K562 (cell line): ENCODE measurements around the gene EVPL. TPM values are rescaled to one million over a fixed set of nuclear protein-coding genes. Genes with fewer than 3 reads are reported as not detected.

Experiments
- ATF6 ChIP-seq: sonication (generic); formaldehyde crosslinking; IDR thresholded peaks from 2 replicates; pipeline ENCODE4 v1.4.0; 2020; ENCODE audit warnings: mild to moderate bottlenecking, missing genetic modification reagents
- C11orf30 ChIP-seq: fragments of 450-650 bp; IDR thresholded peaks from 2 replicates; pipeline ENCODE4 v1.6.1; 2016; ENCODE audit warnings: low read depth, mild to moderate bottlenecking
- CBFA2T2 ChIP-seq: fragments of 450-650 bp; conservative IDR thresholded peaks from 2 replicates; pipeline ENCODE4 v1.6.1; 2017; ENCODE audit warnings: mild to moderate bottlenecking
- CBFA2T3 ChIP-seq: fragments of 450-650 bp; IDR thresholded peaks from 2 replicates; pipeline ENCODE4 v1.6.1; 2017
- ESRRB ChIP-seq: fragments of 250-450 bp; sonication (Bioruptor Pico); IDR thresholded peaks from 2 replicates; pipeline ENCODE4 v1.5.0; 2020; ENCODE audit warnings: mild to moderate bottlenecking, moderate library complexity, borderline replicate concordance
- GTF3C2 ChIP-seq: IDR thresholded peaks from 3 replicates; pipeline ENCODE4 v1.6.1; 2011; ENCODE audit warnings: borderline replicate concordance, mild to moderate bottlenecking, moderate library complexity; ENCODE audit not compliant: insufficient read length; ENCODE audit errors: extremely low read depth
- NCOR1 ChIP-seq: fragments of 450-650 bp; IDR thresholded peaks from 2 replicates; pipeline ENCODE4 v1.6.1; 2016; ENCODE audit warnings: mild to moderate bottlenecking, moderate library complexity
- PKNOX1 ChIP-seq: fragments of 450-650 bp; IDR thresholded peaks from 2 replicates; pipeline ENCODE4 v1.6.1; 2016
- POU5F1 ChIP-seq: fragments of 150-350 bp; IDR thresholded peaks from 2 replicates; pipeline ENCODE4 v1.6.1; 2014; ENCODE audit warnings: borderline replicate concordance, low read length, low read depth, mild to moderate bottlenecking; ENCODE audit not compliant: partially characterized antibody
- RBM15 ChIP-seq: fragments of 200-400 bp; formaldehyde crosslinking; IDR thresholded peaks from 2 replicates; pipeline ENCODE4 v1.6.1; 2018; ENCODE audit warnings: mild to moderate bottlenecking, low read length, moderate library complexity; ENCODE audit not compliant: insufficient read depth
- RNF2 ChIP-seq: sonication (generic); IDR thresholded peaks from 2 replicates; pipeline ENCODE4 v1.6.1; 2016
- ZNF217 ChIP-seq: sonication (generic); formaldehyde crosslinking; IDR thresholded peaks from 2 replicates; pipeline ENCODE4 v1.8.0; 2022; ENCODE audit warnings: mild to moderate bottlenecking, missing genetic modification reagents
- ZNF253 ChIP-seq: fragments of 250-450 bp; sonication (Bioruptor Pico); conservative IDR thresholded peaks from 2 replicates; pipeline ENCODE4 v1.6.1; 2021; ENCODE audit warnings: mild to moderate bottlenecking
- ZNF699 ChIP-seq: fragments of 250-450 bp; sonication (Bioruptor Pico); IDR thresholded peaks from 2 replicates; pipeline ENCODE4 v1.8.0; 2021; ENCODE audit warnings: mild to moderate bottlenecking, moderate library complexity; ENCODE audit not compliant: insufficient replicate concordance
- polyA plus RNA-seq, 8 experiments: library from polyadenylated mRNA; depleted of rRNA in 4 of 8; stranded (reverse) in 5 of 8; unstranded in 3 of 8; fragments of >200 nt; fragmentation: Nextera tagmentation in 2 of 8; fragmentation: Illumina TruSeq in 1 of 8; extraction: Ambion mirVana in 2 of 8; extraction: Trizol in 1 of 8; gene quantifications; 2 replicates each; pipeline versions ENCODE4 v1.2.1 to v1.2.3, GENCODE V29; 2011 to 2014; ENCODE audit warnings: inconsistent platforms in 1 of 8, missing spikeins in 1 of 8
- total RNA-seq, 7 experiments: library from RNA; depleted of rRNA in 6 of 7; stranded (reverse); fragments of >200 nt in 6 of 7; fragmentation: Illumina TruSeq in 2 of 7; extraction: Trizol in 2 of 7; gene quantifications; 2 replicates each; pipeline versions ENCODE4 v1.2.1 to v1.2.3, GENCODE V29; 2011 to 2021; ENCODE audit warnings: low replicate concordance in 1 of 7
- TF ChIP-seq, protein P1 (sequence below), 2 experiments: IDR thresholded peaks in 1 of 2; conservative IDR thresholded peaks in 1 of 2; 2 replicates each; pipeline ENCODE4 v1.6.1; 2016; ENCODE audit warnings: low read depth in 2 of 2, mild to moderate bottlenecking in 1 of 2, missing compliant biosample characterization in 1 of 2, missing genetic modification characterization in 1 of 2, moderate library complexity in 1 of 2
- TF ChIP-seq, protein P2 (sequence below): fragments of 450-650 bp; formaldehyde crosslinking; IDR thresholded peaks from 2 replicates; pipeline ENCODE4 v1.4.0; 2020; ENCODE audit warnings: mild to moderate bottlenecking, moderate library complexity

The EVPL gene
- total and polyA plus RNA-seq, 9 of the 15 experiments (the other 6 are each of a cell fraction or from before 2014, with no cell fraction given), result 0.08 to 0.18 (median 0.16) TPM; not detected in 5

DNA sequence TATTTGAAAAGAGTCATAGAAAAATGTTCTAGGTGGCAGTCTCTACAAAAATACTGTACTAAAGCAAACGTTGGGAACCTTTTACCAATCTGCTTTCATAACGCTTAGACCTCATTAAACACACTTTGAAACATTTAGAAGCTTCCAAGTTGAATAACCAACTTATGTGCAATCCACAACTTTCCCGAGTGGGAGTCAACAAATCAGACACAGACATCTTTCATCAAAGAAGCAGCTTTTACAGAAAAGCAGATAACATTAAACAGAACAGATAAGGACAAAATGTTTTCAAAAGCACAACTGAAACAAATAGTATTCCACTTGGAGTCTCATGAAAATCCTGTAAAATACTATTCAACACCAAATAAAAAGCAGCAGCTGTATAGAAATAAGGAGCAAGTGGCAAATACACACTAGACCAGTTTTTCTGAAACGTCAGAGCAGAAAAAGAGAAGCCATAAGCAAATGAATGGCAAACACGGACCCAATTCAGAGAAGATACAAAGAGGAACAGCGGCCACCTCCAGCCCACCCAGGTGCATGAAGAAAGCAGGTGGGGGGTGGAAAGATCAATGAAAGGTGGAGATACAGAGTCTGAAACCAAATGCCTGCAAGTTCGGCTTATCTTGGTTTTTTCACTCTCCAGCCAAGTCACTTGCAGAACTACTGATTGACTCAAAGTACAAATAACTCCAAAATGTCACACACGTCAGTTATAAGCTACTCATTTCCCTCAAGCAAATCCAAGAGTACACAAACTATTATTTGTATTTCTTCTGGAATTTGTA is 67.9 kb downstream of the EVPL start (continued):
- TF ChIP-seq RNF2 (no peak), NCOR1 (0 out of 2 replicates have a peak, but pooled peaks have one; percentile 5), POU5F1 (no peak), ZNF253 (CRISPR knock-in tag) (no peak), ZNF217 (CRISPR knock-in tag) (no peak), CBFA2T2 (0 out of 2 replicates have a peak, but pooled peaks have one; percentile 27), PKNOX1 (peak; percentile 53), ATF6 (no peak), ESRRB (CRISPR knock-in tag) (no peak), GTF3C2 (no peak), ZNF699 (CRISPR knock-in tag) (no peak), RBM15 (no peak), C11orf30 (no peak), CBFA2T3 (peak; percentile 48)
- TF ChIP-seq, protein P1, sequence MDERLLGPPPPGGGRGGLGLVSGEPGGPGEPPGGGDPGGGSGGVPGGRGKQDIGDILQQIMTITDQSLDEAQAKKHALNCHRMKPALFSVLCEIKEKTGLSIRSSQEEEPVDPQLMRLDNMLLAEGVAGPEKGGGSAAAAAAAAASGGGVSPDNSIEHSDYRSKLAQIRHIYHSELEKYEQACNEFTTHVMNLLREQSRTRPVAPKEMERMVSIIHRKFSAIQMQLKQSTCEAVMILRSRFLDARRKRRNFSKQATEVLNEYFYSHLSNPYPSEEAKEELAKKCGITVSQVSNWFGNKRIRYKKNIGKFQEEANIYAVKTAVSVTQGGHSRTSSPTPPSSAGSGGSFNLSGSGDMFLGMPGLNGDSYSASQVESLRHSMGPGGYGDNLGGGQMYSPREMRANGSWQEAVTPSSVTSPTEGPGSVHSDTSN (CRISPR knock-in tag; IDR thresholded peaks at IDR 0.05; ENCODE audit: low read depth), result no peak
- TF ChIP-seq, protein P1 (tag; conservative IDR thresholded peaks at IDR 0.05; ENCODE audit: low read depth), result no peak
- TF ChIP-seq, protein P2, sequence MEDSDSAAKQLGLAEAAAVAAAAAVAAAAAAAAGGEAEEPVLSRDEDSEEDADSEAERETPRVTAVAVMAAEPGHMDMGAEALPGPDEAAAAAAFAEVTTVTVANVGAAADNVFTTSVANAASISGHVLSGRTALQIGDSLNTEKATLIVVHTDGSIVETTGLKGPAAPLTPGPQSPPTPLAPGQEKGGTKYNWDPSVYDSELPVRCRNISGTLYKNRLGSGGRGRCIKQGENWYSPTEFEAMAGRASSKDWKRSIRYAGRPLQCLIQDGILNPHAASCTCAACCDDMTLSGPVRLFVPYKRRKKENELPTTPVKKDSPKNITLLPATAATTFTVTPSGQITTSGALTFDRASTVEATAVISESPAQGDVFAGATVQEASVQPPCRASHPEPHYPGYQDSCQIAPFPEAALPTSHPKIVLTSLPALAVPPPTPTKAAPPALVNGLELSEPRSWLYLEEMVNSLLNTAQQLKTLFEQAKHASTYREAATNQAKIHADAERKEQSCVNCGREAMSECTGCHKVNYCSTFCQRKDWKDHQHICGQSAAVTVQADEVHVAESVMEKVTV (CRISPR knock-in tag), result no peak
